Pancreas (tissue), 10 donors: Measurements from ENCODE around the gene RRP12. TPM values are rescaled to one million over a fixed set of nuclear protein-coding genes. Genes with fewer than 3 reads are reported as not detected.
A peak's percentile ranks its signal among the peaks of the same experiment; 100 is the strongest.

Experiments
- ATAC-seq, 4 donors: fragments of 200-7000 bp; cut with Tn5 transposase; one replicate each; pipeline versions ENCODE4 v1.8.0 to v1.9.1; 2020; ENCODE audit warnings: mild to moderate bottlenecking in 4 of 4, moderate library complexity in 4 of 4
- DNase-seq, 6 donors: peaks; one replicate each; pipeline ENCODE4 v3.0.0-alpha.2; 2020
- FAIRE-seq: peaks from 2 replicates; lab custom pipeline; 2012; peaks lifted over from hg19 to GRCh38; lab: Jason Lieb, UNC
- H3K27ac ChIP-seq, 4 donors: fragments of 200-600 bp; sonication (generic); 1 replicate in 3 of 4; 2 replicates in 1 of 4; pipeline versions ENCODE4 v1.5.0 to v1.8.0; 2020
- H3K27me3 ChIP-seq, 4 donors: fragments of 200-600 bp; one replicate each; pipeline ENCODE4 v1.8.0; 2021
- H3K36me3 ChIP-seq, 3 donors: fragments of 200-600 bp; sonication (generic) in 1 of 3; one replicate each; pipeline versions ENCODE4 v1.5.0 to v1.8.0; 2020 to 2021
- H3K4me1 ChIP-seq, 3 donors: fragments of 200-600 bp; one replicate each; pipeline ENCODE4 v1.8.0; 2021
- H3K4me3 ChIP-seq, 4 donors: fragments of 200-600 bp; sonication (generic) in 2 of 4; one replicate each; pipeline versions ENCODE4 v1.5.0 to v1.8.0; 2020 to 2021
- H3K9me3 ChIP-seq, 4 donors: fragments of 200-600 bp; one replicate each; pipeline ENCODE4 v1.8.0; 2021
- CTCF ChIP-seq, 4 donors: fragments of 200-600 bp; sonication (generic) in 3 of 4; IDR thresholded peaks; one replicate each; pipeline versions ENCODE4 v1.5.0 to v1.8.0; 2021; ENCODE audit warnings: antibody characterized with exemption in 4 of 4
- WGBS, 2 donors: extraction: QIAGEN DNeasy Blood & Tissue Kit; methylation state at CpG; one replicate each; pipeline ENCODE4 v1.1.7; 2013; 5-methylcytosine and 5-hydroxymethylcytosine counted together
- intact Hi-C, 3 donors: fragments of 100-400 bp; cut with DNase I; formaldehyde crosslinking; loops; one replicate each; pipeline versions ENCODE4 v1.11.1 to v1.14.2; 2022
- polyA plus RNA-seq, 2 donors: library from polyadenylated mRNA; stranded (reverse); fragments of 200-250 nt; gene quantifications; one replicate each; pipeline ENCODE4 v1.2.3, GENCODE V29; 2013
- total RNA-seq, 6 donors: library from RNA; stranded (reverse); fragmentation: NEBNext Ultra II Directional in 4 of 6; extraction: Animal tissue kit (Norgen Biotek cat#: 25700) in 4 of 6; gene quantifications; one replicate each; pipeline versions ENCODE4 v1.2.1 to v1.2.4, GENCODE V29; 2021 to 2023
- donor health status: healthy with polysubstance abuse.
- donor health status: DM: no; HTN: no; CAD: no; lungs with moderate emphysema.
- donor health status: DM: no; HTN: no; CAD: no.
- donor health status: control.
- donor health status: control.
- donor health status: Bipolar disorder and iron deficiency.
- donor health status: DM: yes; HTN: yes; CAD: no.
- donor health status: DM: no; HTN: no; CAD: no.
- donor health status: DM: no; HTN: no; CAD: no.
- donor health status: DM: yes; HTN: yes; CAD: no.

The RRP12 gene
- total and polyA plus RNA-seq, 8 donors = 22.3 to 44.9 (median 28.1) TPM

- no peak for FAIRE-seq
- no peak for TF ChIP-seq CTCF (IDR thresholded peaks at IDR 0.05)
- Histone ChIP-seq H3K4me1 (peaks cover 0 to 13% (median 6%) of the 10 kb centered on the region in 3 donors), H3K36me3 (no peaks in the 10 kb centered on the region), H3K27me3 (no peaks in the 10 kb centered on the region), H3K27ac (peak within 1 kb of the TSS; percentile 99 to 100 (median 100)), H3K4me3 (peak within 1 kb of the TSS; percentile 72 to 87 (median 83)), H3K9me3 (no peaks in the 10 kb centered on the region)
- intact Hi-C loops = no loop called here
- DNase-seq = peak; percentile 89 to 95 (median 92)
- peak; percentile 85 to 93 (median 92) for ATAC-seq
- 0 to 1% methylated on average over 65 to 79 of the region's 79 CpGs for whole genome bisulfite sequencing, 2 donors
These were observed 82.1 kb downstream of the RRP12 start, which contains the start of gene FRAT1 for GRCh38 chr10:97318772-97319651. Gene FRAT1 (plus strand): TSS chr10:97319271. CDS start chr10:97319454, 183 bp downstream.

DNA sequence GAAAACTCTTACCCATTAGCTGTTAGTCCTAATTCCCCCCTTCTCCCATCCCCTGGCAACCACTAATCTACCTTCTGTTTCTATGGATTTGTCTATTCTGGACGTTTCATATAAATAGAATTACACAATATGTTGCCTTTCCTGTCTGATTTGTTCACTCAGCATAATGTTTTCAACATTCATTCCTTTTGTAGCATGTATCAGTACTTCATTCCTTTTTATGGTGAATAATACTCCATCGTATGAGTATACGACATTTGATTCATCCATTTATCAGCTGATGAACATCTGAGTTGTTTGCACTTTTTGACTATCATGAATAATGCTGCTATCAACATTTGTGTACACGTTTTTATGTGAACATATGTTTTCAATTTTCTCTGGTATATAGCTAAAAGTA, 86.5 kb downstream of the RRP12 start:
- no peak for DNase-seq
- no peaks in the 10 kb centered on the region for H3K36me3 ChIP-seq
- WGBS, 2 donors = 52 to 58% methylated on average over 4 of the region's 4 CpGs
- no peak for FAIRE-seq
- no peaks in the 10 kb centered on the region for H3K27me3 ChIP-seq
- no peak overlapping the region for H3K27ac ChIP-seq
- H3K4me1 ChIP-seq = no peaks in the 10 kb centered on the region
- ATAC-seq = no peak
- H3K4me3 ChIP-seq = no peak overlapping the region
- TF ChIP-seq CTCF (IDR thresholded peaks at IDR 0.05) = no peak
- H3K9me3 ChIP-seq = no peaks in the 10 kb centered on the region
- intact Hi-C loops = no loop called here

GRCh38 chr10:97312897-97313296, 88.2 kb downstream of the RRP12 start:
- H3K9me3 ChIP-seq = no peaks in the 10 kb centered on the region
- H3K27me3 ChIP-seq = no peaks in the 10 kb centered on the region
- no peaks in the 10 kb centered on the region for H3K36me3 ChIP-seq
- DNase-seq (no peak), FAIRE-seq (no peak), ATAC-seq (no peak)
- 79 to 87% methylated on average over 6 of the region's 6 CpGs for WGBS, 2 donors
- intact Hi-C loops = no loop called here
- no peak overlapping the region for H3K4me3 ChIP-seq
- TF ChIP-seq CTCF (IDR thresholded peaks at IDR 0.05) = no peak
- H3K27ac ChIP-seq = no peak overlapping the region
- no peaks in the 10 kb centered on the region for H3K4me1 ChIP-seq

DNA sequence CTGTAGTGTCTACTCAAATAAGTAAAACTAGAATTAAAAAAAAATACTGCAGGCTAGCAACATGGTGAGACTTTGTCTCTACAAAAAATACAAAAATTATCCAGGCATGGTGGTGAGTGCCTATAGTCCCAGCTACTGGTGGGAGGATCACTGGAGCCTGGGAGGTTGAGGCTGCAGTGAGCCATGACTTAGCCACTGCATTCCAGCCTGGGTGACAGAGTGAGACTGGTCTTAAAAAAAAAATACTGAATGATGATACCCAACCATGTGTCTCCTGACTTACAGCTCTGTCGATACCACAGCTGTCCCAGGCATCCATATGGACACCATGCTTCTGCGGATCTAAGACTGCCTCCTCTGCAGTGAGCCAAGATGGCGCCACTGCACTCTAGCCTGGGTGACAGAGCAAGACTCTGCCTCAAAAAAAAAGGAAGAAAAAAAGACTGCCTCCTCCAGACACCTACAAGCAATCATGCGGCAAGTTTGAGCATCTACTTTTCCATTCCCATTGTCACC, 90.0 kb downstream of the RRP12 start:
- Histone ChIP-seq H3K27me3 (no peaks in the 10 kb centered on the region), H3K36me3 (no peaks in the 10 kb centered on the region), H3K4me3 (no peak overlapping the region), H3K9me3 (no peaks in the 10 kb centered on the region), H3K27ac (no peak overlapping the region), H3K4me1 (no peaks in the 10 kb centered on the region)
- TF ChIP-seq CTCF (IDR thresholded peaks at IDR 0.05) = no peak
- no peak for FAIRE-seq
- WGBS, 2 donors = 94 to 97% methylated on average over 4 of the region's 4 CpGs
- intact Hi-C loops = no loop called here
- no peak for DNase-seq
- no peak for ATAC-seq
